ENCODE data around the gene POLR3A.

DNA sequence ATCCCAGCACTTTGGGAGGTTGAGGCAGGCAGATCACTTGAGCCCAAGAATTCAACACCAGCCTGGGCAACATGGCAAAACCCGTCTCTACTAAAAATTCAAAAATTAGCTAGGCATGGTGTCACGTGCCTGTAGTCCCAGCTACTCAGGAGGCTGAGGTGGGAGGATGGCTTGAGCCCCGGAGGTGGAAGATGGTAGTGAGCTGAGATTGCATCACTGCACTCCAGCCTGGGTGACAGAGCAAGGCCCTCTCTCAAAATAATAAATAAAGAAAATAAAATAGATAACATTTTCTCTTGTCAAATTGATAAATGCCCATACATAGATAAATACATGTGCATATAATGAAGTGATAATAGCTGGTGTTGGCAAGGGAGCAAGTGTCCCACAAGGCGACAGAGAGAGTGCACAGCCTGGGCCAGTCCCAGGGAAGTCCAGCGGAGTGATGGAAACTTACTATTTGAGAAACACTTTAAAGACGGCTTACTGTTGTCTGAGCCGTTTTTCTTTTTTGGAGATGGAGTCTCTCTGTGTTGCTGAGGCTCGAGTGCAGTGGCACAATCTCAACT, 69.3 kb downstream of the POLR3A start:
- TF ChIP-seq, protein P1, sequence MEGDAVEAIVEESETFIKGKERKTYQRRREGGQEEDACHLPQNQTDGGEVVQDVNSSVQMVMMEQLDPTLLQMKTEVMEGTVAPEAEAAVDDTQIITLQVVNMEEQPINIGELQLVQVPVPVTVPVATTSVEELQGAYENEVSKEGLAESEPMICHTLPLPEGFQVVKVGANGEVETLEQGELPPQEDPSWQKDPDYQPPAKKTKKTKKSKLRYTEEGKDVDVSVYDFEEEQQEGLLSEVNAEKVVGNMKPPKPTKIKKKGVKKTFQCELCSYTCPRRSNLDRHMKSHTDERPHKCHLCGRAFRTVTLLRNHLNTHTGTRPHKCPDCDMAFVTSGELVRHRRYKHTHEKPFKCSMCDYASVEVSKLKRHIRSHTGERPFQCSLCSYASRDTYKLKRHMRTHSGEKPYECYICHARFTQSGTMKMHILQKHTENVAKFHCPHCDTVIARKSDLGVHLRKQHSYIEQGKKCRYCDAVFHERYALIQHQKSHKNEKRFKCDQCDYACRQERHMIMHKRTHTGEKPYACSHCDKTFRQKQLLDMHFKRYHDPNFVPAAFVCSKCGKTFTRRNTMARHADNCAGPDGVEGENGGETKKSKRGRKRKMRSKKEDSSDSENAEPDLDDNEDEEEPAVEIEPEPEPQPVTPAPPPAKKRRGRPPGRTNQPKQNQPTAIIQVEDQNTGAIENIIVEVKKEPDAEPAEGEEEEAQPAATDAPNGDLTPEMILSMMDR (IDR thresholded peaks at IDR 0.05): no peak
- TF ChIP-seq POLR2A (IDR thresholded peaks at IDR 0.05): no peak
- TF ChIP-seq EP300 (IDR thresholded peaks at IDR 0.05): no peak
- TF ChIP-seq POLR2AphosphoS5 (IDR thresholded peaks at IDR 0.05): no peak

Measured in upper lobe of left lung (tissue), 4 donors.